Natural killer cell treated with Interleukin-12 subunit alpha and Interleukin-12 subunit beta and Interleukin-15 and Interleukin-18, amount 100 ng/mL, for 72 hours (primary cell): ENCODE results near the gene DPEP2NB. TPM values are rescaled to one million over a fixed set of nuclear protein-coding genes. Genes with fewer than 3 reads are reported as not detected.

Experiments
- ATAC-seq, 2 donors: fragments of 150-1000 bp; cut with Tn5 transposase in 1 of 2; sonication (Bioruptor Pico), chemical (Tn5 transposase) in 1 of 2; 2 replicates each; pipeline ENCODE4 v1.10.0; 2021
- DNase-seq: peaks from one replicate; pipeline ENCODE4 v3.0.0; 2022; ENCODE audit warnings: low spot score
- H3K27ac Mint-ChIP-seq, 2 donors: 1 replicate in 1 of 2; 2 replicates in 1 of 2; pipeline ENCODE4 v1.8.0; 2022; ENCODE audit warnings: mixed read lengths in 2 of 2, mild to moderate bottlenecking in 1 of 2, moderate library complexity in 1 of 2
- H3K27me3 Mint-ChIP-seq, 2 donors: 1 replicate in 1 of 2; 2 replicates in 1 of 2; pipeline ENCODE4 v1.8.0; 2022; ENCODE audit warnings: mixed read lengths in 2 of 2
- H3K36me3 Mint-ChIP-seq: one replicate; pipeline ENCODE4 v1.8.0; 2022; ENCODE audit warnings: mixed read lengths
- H3K4me1 Mint-ChIP-seq, 2 donors: 1 replicate in 1 of 2; 2 replicates in 1 of 2; pipeline ENCODE4 v1.8.0; 2022; ENCODE audit warnings: low read depth in 2 of 2, mixed read lengths in 2 of 2, mild to moderate bottlenecking in 1 of 2
- H3K4me3 Mint-ChIP-seq: one replicate; pipeline ENCODE4 v1.8.0; 2022; ENCODE audit warnings: mixed read lengths
- H3K9me3 Mint-ChIP-seq: 2 replicates; pipeline ENCODE4 v1.8.0; 2022; ENCODE audit warnings: mixed read lengths
- total RNA-seq, 2 donors: library from RNA; stranded (reverse); gene quantifications; one replicate each; pipeline ENCODE4 v1.2.3, GENCODE V29; 2022

The DPEP2NB gene, protein sequence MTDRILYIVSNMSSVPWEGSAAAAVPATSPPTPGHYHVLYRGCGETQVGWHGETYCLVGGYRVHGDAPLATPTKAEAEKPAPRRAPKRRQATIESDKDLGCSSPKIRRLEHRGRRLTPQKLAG
- not detected for total RNA-seq

DNA sequence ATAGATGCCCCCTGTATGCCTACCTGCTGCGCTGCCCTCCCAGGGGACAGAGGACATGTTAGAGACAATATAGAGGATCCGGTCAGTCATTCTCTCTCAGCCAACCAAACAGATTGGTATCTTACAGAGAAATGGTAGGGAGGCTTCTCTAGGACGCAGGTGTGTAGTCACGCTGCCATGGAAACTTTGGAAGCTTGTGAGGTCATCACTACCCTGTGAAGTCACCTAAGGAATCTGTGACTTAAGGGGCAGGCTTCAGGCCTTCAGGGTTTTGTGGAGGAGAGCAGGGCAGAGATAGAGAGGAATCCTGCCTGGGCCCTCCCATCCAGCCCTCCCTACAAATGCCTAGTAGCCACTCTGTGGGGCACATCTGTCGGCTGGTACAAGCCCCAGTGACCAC lies at the start of gene DPEP2NB:
DPEP2NB (minus strand) TSS at position 231 of the 400 bp plus-strand sequence; CDS start at position 90, 141 bp downstream.
- H3K4me1 Mint-ChIP-seq, result peaks cover 11 to 14% of the 10 kb centered on the region in 2 donors
- H3K9me3 Mint-ChIP-seq, result no peaks in the 10 kb centered on the region
- H3K36me3 Mint-ChIP-seq, result no peaks in the 10 kb centered on the region
- DNase-seq (no peak), ATAC-seq (no peak)
- H3K27me3 Mint-ChIP-seq, result no peaks in the 10 kb centered on the region
- H3K27ac Mint-ChIP-seq, result no peak within 1 kb of the TSS
- H3K4me3 Mint-ChIP-seq, result no peak within 1 kb of the TSS

GRCh38 chr16:68064791-68065365 lies 49.2 kb upstream of the DPEP2NB start:
- peak; percentile 76 for DNase-seq
- Mint-ChIP-seq H3K4me3 (peak overlapping the region; percentile 82), H3K27ac (peak overlapping the region; percentile 91 to 95), H3K9me3 (no peaks in the 10 kb centered on the region), H3K4me1 (peaks cover 68 to 72% of the 10 kb centered on the region in 2 donors), H3K27me3 (no peaks in the 10 kb centered on the region), H3K36me3 (peaks cover 7% of the 10 kb centered on the region)
- ATAC-seq, result peak; percentile 72 to 78

GRCh38 chr16:68062910-68063393 lies 47.2 kb upstream of the DPEP2NB start:
- ATAC-seq (peak; percentile 87 to 91), DNase-seq (peak; percentile 86)
- H3K9me3 Mint-ChIP-seq, result no peaks in the 10 kb centered on the region
- H3K27ac Mint-ChIP-seq, result peak overlapping the region; percentile 79 to 91
- peaks cover 5% of the 10 kb centered on the region for H3K36me3 Mint-ChIP-seq
- H3K4me1 Mint-ChIP-seq, result peaks cover 73 to 78% of the 10 kb centered on the region in 2 donors
- no peaks in the 10 kb centered on the region for H3K27me3 Mint-ChIP-seq
- peak overlapping the region; percentile 86 for H3K4me3 Mint-ChIP-seq

DNA sequence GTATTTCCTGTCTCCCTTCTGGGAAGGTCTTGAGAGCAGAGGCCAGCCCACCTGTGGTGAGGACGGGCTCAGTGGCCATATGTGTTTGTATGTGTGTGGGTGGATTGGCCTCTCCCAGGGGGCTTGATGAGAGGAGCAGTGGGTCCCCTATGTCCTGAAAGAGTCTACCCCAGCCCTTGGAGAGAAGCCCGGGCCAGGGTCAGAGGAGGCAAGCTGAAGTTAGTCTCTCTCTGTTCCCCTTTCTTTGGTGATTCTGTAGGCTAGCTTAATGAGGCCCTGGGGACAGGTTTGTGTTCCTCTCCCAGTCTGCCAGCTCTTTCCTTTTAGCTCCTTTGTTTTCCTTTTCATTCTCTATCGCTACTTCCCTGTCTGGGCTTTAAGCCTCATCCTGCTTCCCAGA lies 45.7 kb upstream of the DPEP2NB start:
- Mint-ChIP-seq H3K4me3 (peak overlapping the region; percentile 86), H3K27me3 (no peaks in the 10 kb centered on the region), H3K4me1 (peaks cover 68% of the 10 kb centered on the region in 2 donors), H3K9me3 (no peaks in the 10 kb centered on the region), H3K27ac (peak overlapping the region; percentile 79 to 91), H3K36me3 (peaks cover 6% of the 10 kb centered on the region)
- ATAC-seq (no peak), DNase-seq (no peak)

GRCh38 chr16:68059804-68060203 lies 44.1 kb upstream of the DPEP2NB start:
- peaks cover 66 to 67% of the 10 kb centered on the region in 2 donors for H3K4me1 Mint-ChIP-seq
- no peaks in the 10 kb centered on the region for H3K27me3 Mint-ChIP-seq
- ATAC-seq (no peak), DNase-seq (no peak)
- H3K27ac Mint-ChIP-seq, result peak overlapping the region; percentile 72 to 79
- peaks cover 10% of the 10 kb centered on the region for H3K36me3 Mint-ChIP-seq
- H3K9me3 Mint-ChIP-seq, result no peaks in the 10 kb centered on the region
- peak overlapping the region; percentile 52 for H3K4me3 Mint-ChIP-seq

GRCh38 chr16:68055395-68055794 lies 39.7 kb upstream of the DPEP2NB start:
- Mint-ChIP-seq H3K27me3 (no peaks in the 10 kb centered on the region), H3K36me3 (peaks cover 10% of the 10 kb centered on the region), H3K9me3 (no peaks in the 10 kb centered on the region), H3K4me3 (no peak overlapping the region), H3K4me1 (peaks cover 28 to 43% of the 10 kb centered on the region in 2 donors), H3K27ac (peak overlapping the region in 1 of 2 donors; percentile 51)
- no peak for DNase-seq
- no peak for ATAC-seq

DNA sequence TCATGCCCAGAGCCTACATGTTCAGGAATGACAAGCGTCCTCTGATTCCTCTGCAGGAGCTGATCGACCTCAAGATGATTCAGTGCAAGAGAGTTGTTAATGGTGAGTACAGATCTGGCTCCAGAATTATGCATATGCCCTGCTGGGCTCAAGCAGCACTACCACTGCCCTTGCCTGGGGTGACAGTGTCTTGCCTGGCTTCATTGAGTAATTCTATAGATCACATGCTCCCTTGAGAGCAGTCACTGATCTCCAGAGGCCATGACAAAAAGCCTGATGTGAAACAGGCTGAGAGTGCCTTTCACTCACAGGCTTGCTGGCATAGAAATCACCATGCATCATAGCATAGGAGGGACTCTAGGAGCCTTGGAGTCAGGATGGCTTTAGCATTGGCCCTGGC lies 33.7 kb upstream of the DPEP2NB start:
- Mint-ChIP-seq H3K36me3 (peaks cover 4% of the 10 kb centered on the region), H3K9me3 (no peaks in the 10 kb centered on the region), H3K27me3 (no peaks in the 10 kb centered on the region), H3K27ac (no peak overlapping the region), H3K4me3 (no peak overlapping the region), H3K4me1 (peaks cover 3 to 14% of the 10 kb centered on the region in 2 donors)
- no peak for ATAC-seq
- no peak for DNase-seq

- H3K27me3 Mint-ChIP-seq, result no peaks in the 10 kb centered on the region
- H3K4me3 Mint-ChIP-seq, result no peak overlapping the region
- peaks cover 4% of the 10 kb centered on the region for H3K36me3 Mint-ChIP-seq
- ATAC-seq (no peak), DNase-seq (no peak)
- peak overlapping the region in 1 of 2 donors; percentile 22 for H3K27ac Mint-ChIP-seq
- H3K9me3 Mint-ChIP-seq, result no peaks in the 10 kb centered on the region
- peaks cover 3 to 8% of the 10 kb centered on the region in 2 donors for H3K4me1 Mint-ChIP-seq
Measured at GRCh38 chr16:68047987-68048386, 32.3 kb upstream of the DPEP2NB start.

DNA sequence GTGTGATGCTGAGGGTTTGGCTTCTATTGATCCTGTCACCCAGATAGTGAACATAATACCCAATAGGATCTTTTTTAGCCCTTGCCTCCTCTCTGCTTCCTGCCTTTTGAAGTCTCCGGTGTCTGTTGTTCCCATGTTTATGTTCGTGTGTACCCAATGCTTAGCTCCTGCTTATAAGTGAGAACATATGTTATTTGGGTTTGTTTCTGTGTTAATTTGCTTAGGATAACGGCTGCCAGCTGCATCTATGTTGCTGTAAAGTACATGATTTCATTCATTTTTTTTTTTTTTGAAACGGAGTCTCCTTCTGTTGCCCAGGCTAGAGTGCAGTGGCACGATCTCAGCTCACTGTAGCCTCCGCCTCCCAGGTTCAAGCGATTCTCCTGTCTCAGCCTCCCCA lies 30.4 kb upstream of the DPEP2NB start:
- peaks cover 4% of the 10 kb centered on the region for H3K36me3 Mint-ChIP-seq
- H3K9me3 Mint-ChIP-seq, result no peaks in the 10 kb centered on the region
- no peak for ATAC-seq
- peaks cover 3 to 8% of the 10 kb centered on the region in 2 donors for H3K4me1 Mint-ChIP-seq
- H3K4me3 Mint-ChIP-seq, result no peak overlapping the region
- H3K27ac Mint-ChIP-seq, result no peak overlapping the region
- DNase-seq, result no peak
- H3K27me3 Mint-ChIP-seq, result no peaks in the 10 kb centered on the region

DNA sequence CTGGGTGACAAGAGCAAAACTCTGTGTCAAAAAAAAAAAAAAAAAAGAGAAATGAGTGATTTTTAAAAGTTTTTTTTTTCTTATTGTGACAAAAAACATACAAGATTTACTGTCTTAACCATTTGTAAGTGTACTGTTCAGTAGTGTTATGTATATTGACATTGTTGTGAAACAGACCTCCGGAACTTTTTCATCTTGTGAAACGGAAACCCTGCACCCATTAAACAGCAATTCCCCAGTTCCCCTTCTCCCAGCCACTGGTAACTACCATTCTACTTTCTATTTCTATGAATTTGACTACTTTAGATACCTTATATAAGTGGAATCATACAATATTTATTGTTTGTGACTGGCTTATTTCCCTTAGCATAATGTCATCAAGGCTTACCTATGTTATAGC lies 26.1 kb upstream of the DPEP2NB start:
- Mint-ChIP-seq H3K27ac (no peak overlapping the region), H3K36me3 (peaks cover 11% of the 10 kb centered on the region), H3K9me3 (no peaks in the 10 kb centered on the region), H3K27me3 (no peaks in the 10 kb centered on the region), H3K4me1 (peaks cover 8 to 23% of the 10 kb centered on the region in 2 donors), H3K4me3 (no peak overlapping the region)
- DNase-seq (no peak), ATAC-seq (no peak)

GRCh38 chr16:68040506-68041288 lies 25.0 kb upstream of the DPEP2NB start:
- Mint-ChIP-seq H3K36me3 (peaks cover 11% of the 10 kb centered on the region), H3K4me1 (peaks cover 11 to 27% of the 10 kb centered on the region in 2 donors)
- ATAC-seq, result peak; percentile 93 to 94

DNA sequence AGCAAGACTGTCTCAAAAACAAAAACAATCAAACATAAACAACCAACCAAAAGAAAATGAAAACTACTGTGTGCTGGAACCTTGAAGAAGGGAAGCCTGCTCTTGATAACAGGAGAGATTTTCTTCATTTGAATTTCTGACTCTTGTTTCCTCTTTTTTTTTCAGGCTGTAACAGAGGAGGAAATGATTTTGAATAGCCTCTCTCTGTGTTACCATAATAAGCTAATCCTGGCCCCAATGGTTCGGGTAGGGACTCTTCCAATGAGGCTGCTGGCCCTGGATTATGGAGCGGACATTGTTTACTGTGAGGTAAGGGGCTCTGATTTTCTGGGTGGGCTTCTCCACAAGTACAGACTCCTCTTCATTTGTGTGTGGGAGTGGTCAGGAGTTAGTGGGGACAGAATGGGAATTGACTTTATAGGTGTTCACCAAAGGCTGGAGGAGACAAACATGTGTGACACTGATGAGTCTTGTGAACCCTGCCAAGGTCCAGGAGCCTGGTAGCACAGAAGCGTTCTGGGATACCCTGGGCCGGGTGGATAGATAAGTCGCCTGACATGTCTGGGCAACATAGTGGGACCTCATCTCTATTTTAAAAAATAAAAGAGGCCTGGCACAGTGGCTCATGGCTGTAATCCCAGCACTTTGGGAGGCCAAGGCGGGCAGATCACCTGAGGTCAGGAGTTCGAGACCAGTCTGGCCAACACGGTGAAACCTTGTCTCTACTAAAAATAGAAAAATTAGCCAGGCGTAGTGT lies 22.3 kb upstream of the DPEP2NB start:
- H3K9me3 Mint-ChIP-seq, result no peaks in the 10 kb centered on the region
- H3K36me3 Mint-ChIP-seq, result peaks cover 11% of the 10 kb centered on the region
- H3K27me3 Mint-ChIP-seq, result no peaks in the 10 kb centered on the region
- H3K27ac Mint-ChIP-seq, result peak overlapping the region; percentile 49 to 58
- H3K4me3 Mint-ChIP-seq, result no peak overlapping the region
- DNase-seq, result no peak
- H3K4me1 Mint-ChIP-seq, result peaks cover 13 to 29% of the 10 kb centered on the region in 2 donors
- ATAC-seq, result no peak

More at GRCh38 chr16:68040506-68041288, 25.0 kb upstream of the DPEP2NB start:
- H3K9me3 Mint-ChIP-seq, result no peaks in the 10 kb centered on the region
- peak overlapping the region; percentile 15 to 72 for H3K27ac Mint-ChIP-seq
- H3K27me3 Mint-ChIP-seq, result no peaks in the 10 kb centered on the region
- peak; percentile 89 for DNase-seq
- H3K4me3 Mint-ChIP-seq, result no peak overlapping the region

DNA sequence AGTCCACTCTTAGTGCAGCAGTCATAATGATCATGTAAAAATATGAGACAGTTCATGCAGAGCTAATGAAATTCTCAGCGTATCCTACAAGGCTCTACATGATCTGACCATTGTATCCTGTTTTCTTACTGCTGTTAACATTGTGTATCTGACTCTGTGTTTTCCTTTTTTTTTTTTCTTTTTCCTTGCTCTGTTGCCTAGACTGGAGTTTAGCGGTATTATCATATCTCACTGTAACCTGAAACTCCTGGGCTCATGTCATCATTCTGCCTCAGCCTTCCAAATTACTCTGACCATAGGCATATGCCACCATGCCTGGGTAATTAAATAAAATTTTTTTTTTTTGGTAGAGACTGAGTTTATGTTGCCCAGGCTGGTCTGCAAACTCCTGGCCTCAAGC lies 19.5 kb upstream of the DPEP2NB start:
- Mint-ChIP-seq H3K9me3 (no peaks in the 10 kb centered on the region), H3K36me3 (peaks cover 11% of the 10 kb centered on the region), H3K4me3 (no peak overlapping the region), H3K4me1 (peaks cover 25 to 41% of the 10 kb centered on the region in 2 donors), H3K27me3 (no peaks in the 10 kb centered on the region), H3K27ac (no peak overlapping the region)
- DNase-seq, result no peak
- no peak for ATAC-seq
